Right lobe of liver (tissue), 6 donors: Measurements from ENCODE around the gene PELI1. TPM values are rescaled to one million over a fixed set of nuclear protein-coding genes. Genes with fewer than 3 reads are reported as not detected.

Source experiments
- ATAC-seq, 4 donors: fragments of 200-7000 bp; cut with Tn5 transposase; one replicate each; pipeline ENCODE4 v1.9.1; 2020; ENCODE audit warnings: mild to moderate bottlenecking in 4 of 4, moderate library complexity in 4 of 4
- DNase-seq, 3 donors: peaks; one replicate each; pipeline ENCODE4 v3.0.0-alpha.2; 2020
- H3K27ac ChIP-seq, 3 donors: fragments of 200-600 bp; one replicate each; pipeline ENCODE4 v1.8.0; 2022
- H3K27me3 ChIP-seq, 2 donors: fragments of 200-600 bp; one replicate each; pipeline ENCODE4 v1.8.0; 2022
- H3K36me3 ChIP-seq, 4 donors: fragments of 200-600 bp; sonication (generic) in 1 of 4; one replicate each; pipeline versions ENCODE4 v1.5.1 to v1.8.0; 2017 to 2022; ENCODE audit warnings: control low read depth in 1 of 4
- H3K4me1 ChIP-seq, 4 donors: fragments of 200-600 bp; sonication (generic) in 1 of 4; one replicate each; pipeline versions ENCODE4 v1.5.1 to v1.8.0; 2017 to 2022; ENCODE audit warnings: control low read depth in 1 of 4
- H3K4me3 ChIP-seq, 3 donors: fragments of 200-600 bp; one replicate each; pipeline ENCODE4 v1.8.0; 2022
- H3K9me3 ChIP-seq, 4 donors: fragments of 200-600 bp; sonication (generic) in 1 of 4; one replicate each; pipeline versions ENCODE4 v1.5.1 to v1.8.0; 2017 to 2022; ENCODE audit warnings: control low read depth in 1 of 4
- POLR2A ChIP-seq: fragments of 450-650 bp; IDR thresholded peaks from one replicate; pipeline ENCODE4 v1.6.1; 2017; ENCODE audit warnings: antibody characterized with exemption, mild to moderate bottlenecking
- WGBS: methylation state at CpG from one replicate; pipeline ENCODE4 v1.1.6; 2018; ENCODE audit warnings: low coverage, low lambda C conversion rate; ENCODE audit not compliant: insufficient coverage; ENCODE audit errors: missing lambda C conversion rate; 5-methylcytosine and 5-hydroxymethylcytosine counted together
- intact Hi-C, 2 donors: fragments of 100-400 bp; cut with DNase I; formaldehyde crosslinking; loops; one replicate each; pipeline versions ENCODE4 v1.11.2 to v1.14.1; 2022
- total RNA-seq, 6 experiments: library from RNA; depleted of rRNA in 2 of 6; stranded (reverse); fragments of >200 nt in 2 of 6; fragmentation: NEBNext Ultra II Directional in 3 of 6; extraction: Animal tissue kit (Norgen Biotek cat#: 25700) in 3 of 6; gene quantifications; one replicate each; pipeline versions ENCODE4 v1.1.0 to v1.2.4, GENCODE V29; 2016 to 2023
- TF ChIP-seq, protein P1 (sequence below), 4 donors: fragments of 200-600 bp in 3 of 4; fragments of 450-650 bp in 1 of 4; IDR thresholded peaks; one replicate each; pipeline versions ENCODE4 v1.5.1 to v1.8.0; 2016 to 2022; ENCODE audit warnings: antibody characterized with exemption in 4 of 4, mild to moderate bottlenecking in 2 of 4
- donor health status: DM: no; HTN: yes; CAD: no.
- donor health status: DM: no; HTN: no; CAD: no.
- donor health status: DM: no; HTN: no; CAD: no.
- donor health status: DM: no; HTN: yes; CAD: no.
- donor health status: DM: no; HTN: yes; CAD: no.

Gene PELI1
- total RNA-seq, 6 experiments from 2014 or later, result 4.7 to 18.8 (median 8.3) TPM

GRCh38 chr2:64141674-64142405 is 2.4 kb downstream of the PELI1 start:
- DNase-seq (no peak), ATAC-seq (no peak)
- intact Hi-C loops, result no loop called here
- H3K4me3 ChIP-seq, result peak overlapping the region; percentile 71 to 99 (median 97)
- H3K9me3 ChIP-seq, result no peaks in the 10 kb centered on the region
- peak overlapping the region; percentile 94 to 99 (median 97) for H3K27ac ChIP-seq
- H3K36me3 ChIP-seq, result no peaks in the 10 kb centered on the region
- no peaks in the 10 kb centered on the region for H3K27me3 ChIP-seq
- TF ChIP-seq, protein P1, sequence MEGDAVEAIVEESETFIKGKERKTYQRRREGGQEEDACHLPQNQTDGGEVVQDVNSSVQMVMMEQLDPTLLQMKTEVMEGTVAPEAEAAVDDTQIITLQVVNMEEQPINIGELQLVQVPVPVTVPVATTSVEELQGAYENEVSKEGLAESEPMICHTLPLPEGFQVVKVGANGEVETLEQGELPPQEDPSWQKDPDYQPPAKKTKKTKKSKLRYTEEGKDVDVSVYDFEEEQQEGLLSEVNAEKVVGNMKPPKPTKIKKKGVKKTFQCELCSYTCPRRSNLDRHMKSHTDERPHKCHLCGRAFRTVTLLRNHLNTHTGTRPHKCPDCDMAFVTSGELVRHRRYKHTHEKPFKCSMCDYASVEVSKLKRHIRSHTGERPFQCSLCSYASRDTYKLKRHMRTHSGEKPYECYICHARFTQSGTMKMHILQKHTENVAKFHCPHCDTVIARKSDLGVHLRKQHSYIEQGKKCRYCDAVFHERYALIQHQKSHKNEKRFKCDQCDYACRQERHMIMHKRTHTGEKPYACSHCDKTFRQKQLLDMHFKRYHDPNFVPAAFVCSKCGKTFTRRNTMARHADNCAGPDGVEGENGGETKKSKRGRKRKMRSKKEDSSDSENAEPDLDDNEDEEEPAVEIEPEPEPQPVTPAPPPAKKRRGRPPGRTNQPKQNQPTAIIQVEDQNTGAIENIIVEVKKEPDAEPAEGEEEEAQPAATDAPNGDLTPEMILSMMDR (IDR thresholded peaks at IDR 0.05), result no peak
- no peak for TF ChIP-seq POLR2A
- WGBS, result 17% methylated on average over 2 of the region's 2 CpGs
- peaks cover 0 to 16% (median 6%) of the 10 kb centered on the region in 4 donors for H3K4me1 ChIP-seq

GRCh38 chr2:64140665-64141200 is 3.5 kb downstream of the PELI1 start:
- intact Hi-C loops, result no loop called here

DNA sequence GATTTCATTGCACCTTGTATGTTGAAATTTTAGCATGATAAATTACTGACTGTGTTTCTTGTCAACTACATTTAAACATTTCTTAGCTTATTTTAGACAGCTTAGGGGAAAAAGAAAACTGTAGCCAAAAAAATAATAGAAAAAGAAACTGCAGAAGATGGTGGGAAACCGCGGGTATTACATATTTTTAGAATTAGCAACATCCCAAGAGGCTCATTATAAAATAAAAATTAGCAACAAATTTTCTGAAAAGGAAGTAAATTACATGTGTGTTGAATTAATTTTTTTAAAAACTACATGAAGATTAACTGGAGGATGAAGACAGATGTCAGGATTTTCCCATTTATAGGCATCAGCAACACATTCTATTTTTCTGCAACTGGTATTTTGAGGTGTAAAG is 4.3 kb downstream of the PELI1 start:
- DNase-seq (no peak), ATAC-seq (no peak)
- intact Hi-C loops, result no loop called here
- WGBS, result 86% methylated on average over 2 of the region's 2 CpGs
- no peaks in the 10 kb centered on the region for H3K27me3 ChIP-seq
- no peaks in the 10 kb centered on the region for H3K36me3 ChIP-seq
- H3K4me3 ChIP-seq, result no peak overlapping the region
- no peak overlapping the region for H3K27ac ChIP-seq
- peaks cover 0 to 16% (median 6%) of the 10 kb centered on the region in 4 donors for H3K4me1 ChIP-seq
- no peaks in the 10 kb centered on the region for H3K9me3 ChIP-seq
- TF ChIP-seq POLR2A, result no peak
- TF ChIP-seq, protein P1 (IDR thresholded peaks at IDR 0.05), result no peak

More at GRCh38 chr2:64140665-64141200, 3.5 kb downstream of the PELI1 start:
- no peak overlapping the region for H3K4me3 ChIP-seq
- H3K27ac ChIP-seq, result no peak overlapping the region
- no peaks in the 10 kb centered on the region for H3K27me3 ChIP-seq
- H3K9me3 ChIP-seq, result no peaks in the 10 kb centered on the region
- TF ChIP-seq, protein P1 (IDR thresholded peaks at IDR 0.05), result no peak
- no peak for TF ChIP-seq POLR2A
- no peaks in the 10 kb centered on the region for H3K36me3 ChIP-seq
- peaks cover 0 to 16% (median 6%) of the 10 kb centered on the region in 4 donors for H3K4me1 ChIP-seq
- no peak for ATAC-seq
- DNase-seq, result no peak

DNA sequence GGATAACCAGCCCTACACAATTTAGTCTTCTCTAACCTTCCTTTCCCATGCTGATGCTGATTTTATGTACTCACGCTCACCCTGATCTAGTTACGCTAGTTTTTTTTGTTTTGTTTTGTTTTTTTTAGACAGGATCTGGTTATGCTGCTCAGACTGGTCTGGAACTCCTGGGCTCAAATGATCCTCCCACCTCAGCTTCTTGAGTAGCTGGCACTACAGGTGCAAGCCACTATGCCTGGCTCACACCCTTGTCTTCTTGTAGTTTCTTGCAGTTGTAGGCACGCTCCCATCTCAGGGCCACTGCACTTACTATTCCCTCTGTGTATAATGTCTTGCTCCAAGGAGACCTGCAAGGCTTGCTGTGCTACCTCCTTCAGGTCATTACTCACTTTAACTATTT is 6.2 kb downstream of the PELI1 start:
- 96% methylated on average over 3 of the region's 3 CpGs for WGBS

More for the DNA sequence above, 6.2 kb downstream of the PELI1 start:
- TF ChIP-seq, protein P1 (IDR thresholded peaks at IDR 0.05), result no peak
- no peak for TF ChIP-seq POLR2A
- Histone ChIP-seq H3K36me3 (no peaks in the 10 kb centered on the region), H3K4me1 (peaks cover 0 to 16% (median 6%) of the 10 kb centered on the region in 4 donors), H3K4me3 (no peak overlapping the region), H3K9me3 (no peaks in the 10 kb centered on the region), H3K27ac (no peak overlapping the region), H3K27me3 (no peaks in the 10 kb centered on the region)
- DNase-seq (no peak), ATAC-seq (no peak)
- intact Hi-C loops, result no loop called here
